ENCODE data around the gene SOX10.

SOX10 gene

DNA sequence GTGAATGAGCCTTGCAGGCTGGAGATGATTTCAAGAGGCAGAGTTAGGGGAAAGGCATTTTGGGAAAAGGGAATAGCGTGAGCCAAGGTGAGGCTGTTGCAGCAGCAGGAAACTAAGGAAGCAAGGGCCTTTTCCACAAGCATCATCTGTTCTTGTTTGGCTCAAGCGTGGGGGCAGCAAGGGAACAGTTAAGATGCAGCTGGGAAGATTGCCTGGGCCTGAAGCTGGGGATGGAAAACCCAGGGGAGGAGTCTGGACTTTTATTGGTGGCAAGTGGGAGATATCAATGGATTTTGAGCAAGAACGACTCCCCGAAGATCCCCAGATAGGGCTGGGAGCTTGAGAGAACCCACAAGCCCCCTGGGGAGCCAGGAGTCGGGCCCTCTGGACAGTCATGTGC, 45.5 kb upstream of the SOX10 start:
- Histone ChIP-seq H3K27ac (ENCODE audit: low read depth, low read length) (no peak overlapping the region), H4K8ac (ENCODE audit: low read depth, low read length) (no peak overlapping the region), H3K4me3 (ENCODE audit: low read length) (no peak overlapping the region), H3K27me3 (ENCODE audit: insufficient read depth, low read length, poor library complexity) (no peaks in the 10 kb centered on the region), H2BK5ac (ENCODE audit: low read length) (no peak overlapping the region), H3K56ac (ENCODE audit: low read length) (no peak overlapping the region), H3K23ac (ENCODE audit: low read length) (no peak overlapping the region), H3K4ac (ENCODE audit: low read depth, low read length) (no peak overlapping the region), H3K79me1 (ENCODE audit: low read length) (no peaks in the 10 kb centered on the region), H2BK15ac (replicated peaks; ENCODE audit: low read depth) (no peak overlapping the region), H4K5ac (ENCODE audit: low read length) (no peak overlapping the region), H3K36me3 (ENCODE audit: control insufficient read depth, insufficient read depth, low read length) (no peaks in the 10 kb centered on the region), H3K79me2 (ENCODE audit: control insufficient read depth, insufficient read depth, low read length) (no peaks in the 10 kb centered on the region), H3K4me2 (ENCODE audit: low read length) (no peak overlapping the region), H3K18ac (ENCODE audit: low read length) (no peak overlapping the region), H2AK5ac (ENCODE audit: low read length) (no peak overlapping the region), H2BK120ac (ENCODE audit: low read depth, low read length) (no peak overlapping the region), H3K4me1 (ENCODE audit: control insufficient read depth, low read depth, low read length) (peaks cover 7% of the 10 kb centered on the region), H3K9ac (ENCODE audit: low read length) (no peak overlapping the region)
- no CpG with 5 or more reads among the region's 5 CpGs for WGBS (ENCODE audit: extremely low coverage, insufficient coverage, low lambda C conversion rate)
- DNase-seq = no peak

DNA sequence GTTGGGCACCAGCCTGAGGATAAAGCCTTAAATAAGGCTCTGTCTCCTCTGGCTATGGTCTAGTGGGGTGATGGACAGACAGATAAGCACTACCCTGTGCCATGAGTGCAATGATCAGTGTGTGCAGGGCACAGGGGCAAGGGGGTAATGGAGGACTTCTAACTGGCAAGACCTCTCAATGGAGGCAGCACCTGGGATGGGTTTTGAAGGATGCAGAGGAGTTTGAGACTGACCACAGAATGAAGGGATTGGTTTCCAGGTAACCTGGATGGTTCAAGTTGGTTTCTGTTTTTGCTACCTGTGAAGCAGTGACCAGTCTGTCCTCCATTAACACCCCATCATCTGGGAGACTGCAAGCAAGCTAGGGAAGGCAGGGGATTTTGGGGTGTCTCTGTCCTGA, 45.0 kb upstream of the SOX10 start:
- no peak overlapping the region for H2BK5ac ChIP-seq (ENCODE audit: low read length)
- H2BK120ac ChIP-seq (ENCODE audit: low read depth, low read length) = no peak overlapping the region
- H3K56ac ChIP-seq (ENCODE audit: low read length) = no peak overlapping the region
- H3K27me3 ChIP-seq (ENCODE audit: insufficient read depth, low read length, poor library complexity) = no peaks in the 10 kb centered on the region
- H3K9ac ChIP-seq (ENCODE audit: low read length) = no peak overlapping the region
- no peak overlapping the region for H3K4ac ChIP-seq (ENCODE audit: low read depth, low read length)
- H3K23ac ChIP-seq (ENCODE audit: low read length) = no peak overlapping the region
- H3K79me1 ChIP-seq (ENCODE audit: low read length) = no peaks in the 10 kb centered on the region
- no peak overlapping the region for H2AK5ac ChIP-seq (ENCODE audit: low read length)
- no peak overlapping the region for H3K4me3 ChIP-seq (ENCODE audit: low read length)
- H3K4me2 ChIP-seq (ENCODE audit: low read length) = no peak overlapping the region
- no peak overlapping the region for H2BK15ac ChIP-seq (replicated peaks; ENCODE audit: low read depth)
- H3K18ac ChIP-seq (ENCODE audit: low read length) = no peak overlapping the region
- H3K4me1 ChIP-seq (ENCODE audit: control insufficient read depth, low read depth, low read length) = peaks cover 6% of the 10 kb centered on the region
- H4K8ac ChIP-seq (ENCODE audit: low read depth, low read length) = no peak overlapping the region
- no peak for DNase-seq
- H3K79me2 ChIP-seq (ENCODE audit: control insufficient read depth, insufficient read depth, low read length) = no peaks in the 10 kb centered on the region
- no peak overlapping the region for H3K27ac ChIP-seq (ENCODE audit: low read depth, low read length)
- no peaks in the 10 kb centered on the region for H3K36me3 ChIP-seq (ENCODE audit: control insufficient read depth, insufficient read depth, low read length)
- no peak overlapping the region for H4K5ac ChIP-seq (ENCODE audit: low read length)

DNA sequence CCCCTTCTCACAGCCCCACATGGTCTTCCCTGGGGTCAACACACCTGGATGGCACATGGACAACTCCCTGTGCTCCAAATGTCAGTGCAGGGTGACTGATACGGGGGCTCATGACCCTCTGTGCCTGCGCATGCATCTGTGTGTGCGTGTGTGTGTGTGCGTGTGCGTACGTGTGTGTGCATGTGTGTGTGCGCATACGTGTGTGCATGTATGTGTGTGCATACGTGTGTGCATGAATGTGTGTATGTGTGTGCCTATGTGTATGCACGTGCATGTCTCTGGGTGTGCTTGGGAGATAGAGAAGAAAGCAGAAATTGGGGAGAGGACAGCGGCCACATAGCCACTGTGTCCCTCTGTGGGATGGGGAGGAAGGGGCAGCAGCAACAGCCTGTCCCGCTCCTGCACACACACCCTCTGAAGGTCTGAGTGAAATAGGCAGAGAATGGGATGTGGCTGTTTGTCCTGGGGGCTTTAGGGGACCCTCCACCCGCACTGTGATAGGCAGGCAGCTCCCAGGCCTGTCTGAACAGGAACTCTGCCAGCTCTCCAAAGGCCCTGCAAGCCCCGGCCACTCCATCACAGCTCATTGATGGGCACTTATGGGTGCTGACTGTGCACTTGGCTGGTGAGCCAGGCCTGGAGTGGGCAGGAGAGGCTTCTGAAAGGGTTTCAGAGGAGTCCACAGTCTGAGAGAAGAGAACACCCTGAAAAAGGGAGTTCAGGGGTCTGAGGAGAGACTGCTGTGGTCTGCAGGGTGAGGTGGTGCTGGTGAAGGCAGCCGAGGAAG, 44.2 kb upstream of the SOX10 start:
- H3K4me3 ChIP-seq (ENCODE audit: low read length) = no peak overlapping the region
- H3K79me1 ChIP-seq (ENCODE audit: low read length) = no peaks in the 10 kb centered on the region
- no peak overlapping the region for H3K23ac ChIP-seq (ENCODE audit: low read length)
- no peaks in the 10 kb centered on the region for H3K27me3 ChIP-seq (ENCODE audit: insufficient read depth, low read length, poor library complexity)
- H3K79me2 ChIP-seq (ENCODE audit: control insufficient read depth, insufficient read depth, low read length) = no peaks in the 10 kb centered on the region
- H2BK120ac ChIP-seq (ENCODE audit: low read depth, low read length) = no peak overlapping the region
- WGBS (ENCODE audit: extremely low coverage, insufficient coverage, low lambda C conversion rate) = no CpG with 5 or more reads among the region's 15 CpGs
- H3K18ac ChIP-seq (ENCODE audit: low read length) = no peak overlapping the region
- H3K27ac ChIP-seq (ENCODE audit: low read depth, low read length) = no peak overlapping the region
- peaks cover 2% of the 10 kb centered on the region for H3K4me1 ChIP-seq (ENCODE audit: control insufficient read depth, low read depth, low read length)
- H4K8ac ChIP-seq (ENCODE audit: low read depth, low read length) = no peak overlapping the region
- no peak overlapping the region for H2BK15ac ChIP-seq (replicated peaks; ENCODE audit: low read depth)
- no peak overlapping the region for H3K4me2 ChIP-seq (ENCODE audit: low read length)
- no peak overlapping the region for H2AK5ac ChIP-seq (ENCODE audit: low read length)
- no peak overlapping the region for H3K9ac ChIP-seq (ENCODE audit: low read length)
- no peak overlapping the region for H4K5ac ChIP-seq (ENCODE audit: low read length)
- H3K36me3 ChIP-seq (ENCODE audit: control insufficient read depth, insufficient read depth, low read length) = no peaks in the 10 kb centered on the region
- no peak overlapping the region for H2BK5ac ChIP-seq (ENCODE audit: low read length)
- DNase-seq = no peak
- H3K56ac ChIP-seq (ENCODE audit: low read length) = no peak overlapping the region
- H3K4ac ChIP-seq (ENCODE audit: low read depth, low read length) = no peak overlapping the region

- Histone ChIP-seq H3K27ac (ENCODE audit: low read depth, low read length) (no peak overlapping the region), H2AK5ac (ENCODE audit: low read length) (no peak overlapping the region), H3K79me1 (ENCODE audit: low read length) (no peaks in the 10 kb centered on the region), H3K79me2 (ENCODE audit: control insufficient read depth, insufficient read depth, low read length) (no peaks in the 10 kb centered on the region), H3K4me3 (ENCODE audit: low read length) (no peak overlapping the region), H3K27me3 (ENCODE audit: insufficient read depth, low read length, poor library complexity) (no peaks in the 10 kb centered on the region), H3K4me1 (ENCODE audit: control insufficient read depth, low read depth, low read length) (peaks cover 2% of the 10 kb centered on the region), H3K18ac (ENCODE audit: low read length) (no peak overlapping the region), H4K5ac (ENCODE audit: low read length) (no peak overlapping the region), H2BK15ac (replicated peaks; ENCODE audit: low read depth) (no peak overlapping the region), H2BK5ac (ENCODE audit: low read length) (no peak overlapping the region), H3K4me2 (ENCODE audit: low read length) (no peak overlapping the region), H3K4ac (ENCODE audit: low read depth, low read length) (no peak overlapping the region), H2BK120ac (ENCODE audit: low read depth, low read length) (no peak overlapping the region), H3K23ac (ENCODE audit: low read length) (no peak overlapping the region), H4K8ac (ENCODE audit: low read depth, low read length) (no peak overlapping the region), H3K56ac (ENCODE audit: low read length) (no peak overlapping the region), H3K9ac (ENCODE audit: low read length) (no peak overlapping the region), H3K36me3 (ENCODE audit: control insufficient read depth, insufficient read depth, low read length) (no peaks in the 10 kb centered on the region)
- DNase-seq = no peak
- no CpG with 5 or more reads among the region's 9 CpGs for WGBS (ENCODE audit: extremely low coverage, insufficient coverage, low lambda C conversion rate)
Observed at GRCh38 chr22:38027487-38027886, 43.1 kb upstream of the SOX10 start.

DNA sequence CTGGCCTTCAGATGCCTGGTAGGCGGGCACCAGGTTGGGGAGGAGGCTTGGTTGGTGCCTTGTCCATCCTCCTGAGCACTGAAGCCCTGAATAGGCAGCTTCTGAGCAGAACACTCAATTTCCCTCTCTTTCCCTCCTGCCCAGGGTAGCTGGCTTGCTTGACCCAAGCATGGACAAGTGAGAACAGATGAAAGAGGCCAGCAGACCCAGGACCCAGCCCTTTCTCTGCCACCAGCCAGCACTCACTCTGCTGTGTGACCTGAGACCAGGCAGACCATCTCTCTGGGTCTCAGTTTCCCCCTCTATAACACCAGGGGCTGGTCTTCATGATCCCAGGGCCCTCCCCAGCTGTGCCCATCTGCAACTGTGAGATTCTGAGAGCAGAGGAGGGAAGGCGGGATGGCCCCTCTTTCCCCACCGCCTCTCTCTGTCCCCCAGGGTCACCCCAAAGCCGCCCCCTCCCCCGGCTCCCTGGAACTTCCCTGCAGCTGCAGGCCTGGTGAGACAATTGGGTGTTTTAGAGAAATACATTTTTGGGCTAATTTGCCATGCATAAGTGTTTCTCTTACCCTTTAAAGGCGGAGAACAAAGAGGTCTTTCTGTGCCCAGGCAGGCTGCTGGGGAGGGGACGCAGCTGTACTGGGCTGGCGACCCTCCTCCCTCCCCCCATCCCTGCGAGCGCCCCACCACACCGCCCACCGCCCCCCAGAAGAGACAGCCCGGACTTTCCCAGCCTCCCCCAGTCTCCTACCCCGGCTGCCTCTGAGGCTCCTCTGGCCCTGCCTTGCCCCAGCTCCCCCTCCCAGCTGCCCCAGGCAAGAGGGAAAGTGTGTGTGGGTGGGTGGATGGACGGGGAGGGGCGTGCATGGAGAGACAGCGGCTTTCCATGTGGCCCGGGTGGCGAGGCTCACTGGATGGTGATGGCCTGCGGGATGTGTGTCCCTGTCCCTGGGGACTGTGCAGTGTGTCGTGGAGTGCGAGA, 42.1 kb upstream of the SOX10 start:
- no CpG with 5 or more reads among the region's 22 CpGs for WGBS (ENCODE audit: extremely low coverage, insufficient coverage, low lambda C conversion rate)
- Histone ChIP-seq H3K56ac (ENCODE audit: low read length) (no peak overlapping the region), H4K5ac (ENCODE audit: low read length) (no peak overlapping the region), H3K18ac (ENCODE audit: low read length) (no peak overlapping the region), H3K4me3 (ENCODE audit: low read length) (no peak overlapping the region), H2BK15ac (replicated peaks; ENCODE audit: low read depth) (no peak overlapping the region), H3K79me2 (ENCODE audit: control insufficient read depth, insufficient read depth, low read length) (no peaks in the 10 kb centered on the region), H3K4ac (ENCODE audit: low read depth, low read length) (no peak overlapping the region), H3K27ac (ENCODE audit: low read depth, low read length) (no peak overlapping the region), H3K36me3 (ENCODE audit: control insufficient read depth, insufficient read depth, low read length) (no peaks in the 10 kb centered on the region), H3K27me3 (ENCODE audit: insufficient read depth, low read length, poor library complexity) (no peaks in the 10 kb centered on the region), H3K9ac (ENCODE audit: low read length) (no peak overlapping the region), H3K23ac (ENCODE audit: low read length) (no peak overlapping the region), H3K4me1 (ENCODE audit: control insufficient read depth, low read depth, low read length) (peaks cover 2% of the 10 kb centered on the region), H3K4me2 (ENCODE audit: low read length) (no peak overlapping the region), H2BK120ac (ENCODE audit: low read depth, low read length) (no peak overlapping the region), H2BK5ac (ENCODE audit: low read length) (no peak overlapping the region), H4K8ac (ENCODE audit: low read depth, low read length) (no peak overlapping the region), H2AK5ac (ENCODE audit: low read length) (no peak overlapping the region), H3K79me1 (ENCODE audit: low read length) (no peaks in the 10 kb centered on the region)
- DNase-seq = no peak
